Activated T-cell treated with anti-CD3 and anti-CD28 coated beads, Interleukin-2, amount 50 U/mL, for 24 hours (primary cell): ENCODE measurements around the gene MSANTD2.

Source experiments
- DNase-seq: peaks from one replicate; pipeline ENCODE4 v3.0.0-alpha.2; 2020
- H3K27ac Mint-ChIP-seq: 2 replicates; pipeline ENCODE4 v1.8.0; 2020; ENCODE audit warnings: mild to moderate bottlenecking, mixed read lengths
- H3K27me3 Mint-ChIP-seq: 2 replicates; pipeline ENCODE4 v1.8.0; 2020; ENCODE audit warnings: mixed read lengths
- H3K36me3 Mint-ChIP-seq: 2 replicates; pipeline ENCODE4 v1.8.0; 2020; ENCODE audit warnings: low read depth, mixed read lengths
- H3K4me1 Mint-ChIP-seq: 2 replicates; pipeline ENCODE4 v1.8.0; 2020; ENCODE audit warnings: low read depth, mixed read lengths
- H3K4me3 Mint-ChIP-seq: 2 replicates; pipeline ENCODE4 v1.8.0; 2020; ENCODE audit warnings: mild to moderate bottlenecking, moderate library complexity, mixed read lengths
- H3K9me3 Mint-ChIP-seq: 2 replicates; pipeline ENCODE4 v1.8.0; 2020; ENCODE audit warnings: mixed read lengths

MSANTD2 gene

GRCh38 chr11:124727474-124727873, 72.7 kb downstream of the MSANTD2 start:
- DNase-seq: no peak
- no peaks in the 10 kb centered on the region for H3K36me3 Mint-ChIP-seq
- H3K27me3 Mint-ChIP-seq: peaks cover 30% of the 10 kb centered on the region
- H3K4me1 Mint-ChIP-seq: peaks cover 10% of the 10 kb centered on the region
- no peak overlapping the region for H3K4me3 Mint-ChIP-seq
- H3K27ac Mint-ChIP-seq: no peak overlapping the region
- H3K9me3 Mint-ChIP-seq: no peaks in the 10 kb centered on the region

DNA sequence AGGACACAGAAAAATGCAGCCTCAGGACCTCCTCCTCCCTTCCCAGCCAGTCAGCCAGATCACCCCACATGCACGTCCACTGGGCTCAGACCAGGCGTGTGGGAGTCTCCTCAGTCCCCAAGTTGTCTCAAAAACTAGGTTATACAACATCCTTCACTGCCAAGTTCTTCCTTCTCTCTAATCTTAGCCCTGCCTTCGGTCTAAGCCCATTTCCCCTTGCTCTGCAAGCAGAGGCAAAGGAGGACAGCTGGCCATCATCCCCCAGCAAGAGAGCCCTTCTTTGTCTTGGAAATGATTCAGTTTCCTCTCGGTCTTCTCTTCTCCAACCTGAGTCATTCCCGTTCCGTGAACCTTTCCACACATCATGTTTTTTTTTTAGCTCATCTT, 74.5 kb downstream of the MSANTD2 start:
- Mint-ChIP-seq H3K36me3 (no peaks in the 10 kb centered on the region), H3K27ac (no peak overlapping the region), H3K4me3 (no peak overlapping the region), H3K27me3 (peaks cover 34% of the 10 kb centered on the region), H3K4me1 (peaks cover 13% of the 10 kb centered on the region), H3K9me3 (no peaks in the 10 kb centered on the region)
- no peak for DNase-seq

GRCh38 chr11:124724979-124725718, 75.1 kb downstream of the MSANTD2 start:
- H3K27ac Mint-ChIP-seq: no peak overlapping the region
- H3K36me3 Mint-ChIP-seq: no peaks in the 10 kb centered on the region
- peaks cover 34% of the 10 kb centered on the region for H3K27me3 Mint-ChIP-seq

GRCh38 chr11:124722176-124722575, 78.0 kb downstream of the MSANTD2 start:
- peaks cover 59% of the 10 kb centered on the region for H3K27me3 Mint-ChIP-seq
- DNase-seq: no peak
- no peaks in the 10 kb centered on the region for H3K9me3 Mint-ChIP-seq
- peaks cover 23% of the 10 kb centered on the region for H3K4me1 Mint-ChIP-seq
- no peaks in the 10 kb centered on the region for H3K36me3 Mint-ChIP-seq
- no peak overlapping the region for H3K4me3 Mint-ChIP-seq
- no peak overlapping the region for H3K27ac Mint-ChIP-seq

More at GRCh38 chr11:124724979-124725718, 75.1 kb downstream of the MSANTD2 start:
- H3K9me3 Mint-ChIP-seq: no peaks in the 10 kb centered on the region
- no peak for DNase-seq
- H3K4me3 Mint-ChIP-seq: no peak overlapping the region
- H3K4me1 Mint-ChIP-seq: peaks cover 13% of the 10 kb centered on the region

DNA sequence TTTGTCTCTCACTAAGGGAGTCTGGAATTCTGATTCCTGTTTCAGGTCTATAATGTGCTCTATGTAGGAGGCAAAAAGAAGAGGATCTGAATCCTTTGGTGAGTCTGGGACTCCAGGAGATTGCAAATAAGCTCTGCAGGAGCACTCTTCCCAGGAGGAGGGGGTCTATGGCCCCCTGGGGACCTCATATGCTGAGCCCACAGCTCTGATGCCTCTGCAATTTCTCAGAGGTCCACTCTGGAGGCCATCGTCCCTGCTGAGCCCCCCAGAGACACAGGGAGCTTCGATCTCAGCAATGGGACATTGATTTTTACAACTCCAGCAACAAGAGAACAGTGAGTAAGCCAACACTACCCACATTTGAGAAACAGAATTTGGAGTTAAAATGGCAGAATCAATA, 80.7 kb downstream of the MSANTD2 start:
- Mint-ChIP-seq H3K4me3 (no peak overlapping the region), H3K4me1 (peaks cover 13% of the 10 kb centered on the region), H3K9me3 (no peaks in the 10 kb centered on the region), H3K27ac (no peak overlapping the region), H3K27me3 (peaks cover 61% of the 10 kb centered on the region), H3K36me3 (no peaks in the 10 kb centered on the region)
- no peak for DNase-seq

- H3K4me3 Mint-ChIP-seq: no peak overlapping the region
- no peak for DNase-seq
- no peaks in the 10 kb centered on the region for H3K9me3 Mint-ChIP-seq
- H3K27me3 Mint-ChIP-seq: peaks cover 64% of the 10 kb centered on the region
- H3K36me3 Mint-ChIP-seq: no peaks in the 10 kb centered on the region
- no peak overlapping the region for H3K27ac Mint-ChIP-seq
- peaks cover 13% of the 10 kb centered on the region for H3K4me1 Mint-ChIP-seq
Measured at GRCh38 chr11:124718801-124719200, 81.4 kb downstream of the MSANTD2 start.

GRCh38 chr11:124717786-124718651, 82.2 kb downstream of the MSANTD2 start:
- H3K27me3 Mint-ChIP-seq: peaks cover 64% of the 10 kb centered on the region
- peak overlapping the region; percentile 47 for H3K4me3 Mint-ChIP-seq
- H3K36me3 Mint-ChIP-seq: no peaks in the 10 kb centered on the region
- H3K27ac Mint-ChIP-seq: no peak overlapping the region
- H3K4me1 Mint-ChIP-seq: peaks cover 13% of the 10 kb centered on the region
- no peaks in the 10 kb centered on the region for H3K9me3 Mint-ChIP-seq
- DNase-seq: no peak

DNA sequence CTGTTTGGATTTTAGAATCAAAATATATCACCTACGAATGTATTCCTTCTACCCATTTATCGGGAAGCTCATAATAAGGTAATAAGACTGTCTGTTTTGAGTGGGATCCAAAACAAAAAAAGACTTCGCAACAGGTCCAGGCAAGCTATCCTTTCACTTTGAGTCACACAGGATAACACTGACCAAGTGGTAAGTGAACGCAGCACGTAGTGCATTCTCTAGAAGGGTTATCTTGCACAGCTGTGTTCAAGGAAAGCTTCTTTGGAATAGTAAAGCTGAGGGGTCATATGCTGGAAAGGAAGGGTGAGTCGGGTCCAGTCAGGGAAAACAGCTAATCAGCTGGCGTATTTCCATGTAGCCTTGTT, 82.8 kb downstream of the MSANTD2 start:
- H3K4me3 Mint-ChIP-seq: peak overlapping the region; percentile 47
- peaks cover 13% of the 10 kb centered on the region for H3K4me1 Mint-ChIP-seq
- H3K27me3 Mint-ChIP-seq: peaks cover 58% of the 10 kb centered on the region

GRCh38 chr11:124716591-124716990, 83.6 kb downstream of the MSANTD2 start:
- Mint-ChIP-seq H3K4me1 (peaks cover 10% of the 10 kb centered on the region), H3K27me3 (peaks cover 54% of the 10 kb centered on the region), H3K27ac (no peak overlapping the region), H3K4me3 (no peak overlapping the region), H3K36me3 (no peaks in the 10 kb centered on the region), H3K9me3 (no peaks in the 10 kb centered on the region)
- no peak for DNase-seq

More for the DNA sequence above, 82.8 kb downstream of the MSANTD2 start:
- no peak for DNase-seq
- Mint-ChIP-seq H3K36me3 (no peaks in the 10 kb centered on the region), H3K27ac (no peak overlapping the region), H3K9me3 (no peaks in the 10 kb centered on the region)
